Natural killer cell treated with Interleukin-12 subunit alpha and Interleukin-12 subunit beta and Interleukin-15 and Interleukin-18, amount 100 ng/mL, for 72 hours (primary cell): ENCODE measurements around the gene AADACL4. TPM values are rescaled to one million over a fixed set of nuclear protein-coding genes. Genes with fewer than 3 reads are reported as not detected.

Source experiments
- ATAC-seq, 2 donors: fragments of 150-1000 bp; cut with Tn5 transposase in 1 of 2; sonication (Bioruptor Pico), chemical (Tn5 transposase) in 1 of 2; 2 replicates each; pipeline ENCODE4 v1.10.0; 2021
- DNase-seq: peaks from one replicate; pipeline ENCODE4 v3.0.0; 2022; ENCODE audit warnings: low spot score
- H3K27ac Mint-ChIP-seq, 2 donors: 1 replicate in 1 of 2; 2 replicates in 1 of 2; pipeline ENCODE4 v1.8.0; 2022; ENCODE audit warnings: mixed read lengths in 2 of 2, mild to moderate bottlenecking in 1 of 2, moderate library complexity in 1 of 2
- H3K27me3 Mint-ChIP-seq, 2 donors: 1 replicate in 1 of 2; 2 replicates in 1 of 2; pipeline ENCODE4 v1.8.0; 2022; ENCODE audit warnings: mixed read lengths in 2 of 2
- H3K36me3 Mint-ChIP-seq: one replicate; pipeline ENCODE4 v1.8.0; 2022; ENCODE audit warnings: mixed read lengths
- H3K4me1 Mint-ChIP-seq, 2 donors: 1 replicate in 1 of 2; 2 replicates in 1 of 2; pipeline ENCODE4 v1.8.0; 2022; ENCODE audit warnings: low read depth in 2 of 2, mixed read lengths in 2 of 2, mild to moderate bottlenecking in 1 of 2
- H3K4me3 Mint-ChIP-seq: one replicate; pipeline ENCODE4 v1.8.0; 2022; ENCODE audit warnings: mixed read lengths
- H3K9me3 Mint-ChIP-seq: 2 replicates; pipeline ENCODE4 v1.8.0; 2022; ENCODE audit warnings: mixed read lengths
- total RNA-seq, 2 donors: library from RNA; stranded (reverse); gene quantifications; one replicate each; pipeline ENCODE4 v1.2.3, GENCODE V29; 2022

The AADACL4 gene
- total RNA-seq, 2 donors from 2014 or later = not detected

DNA sequence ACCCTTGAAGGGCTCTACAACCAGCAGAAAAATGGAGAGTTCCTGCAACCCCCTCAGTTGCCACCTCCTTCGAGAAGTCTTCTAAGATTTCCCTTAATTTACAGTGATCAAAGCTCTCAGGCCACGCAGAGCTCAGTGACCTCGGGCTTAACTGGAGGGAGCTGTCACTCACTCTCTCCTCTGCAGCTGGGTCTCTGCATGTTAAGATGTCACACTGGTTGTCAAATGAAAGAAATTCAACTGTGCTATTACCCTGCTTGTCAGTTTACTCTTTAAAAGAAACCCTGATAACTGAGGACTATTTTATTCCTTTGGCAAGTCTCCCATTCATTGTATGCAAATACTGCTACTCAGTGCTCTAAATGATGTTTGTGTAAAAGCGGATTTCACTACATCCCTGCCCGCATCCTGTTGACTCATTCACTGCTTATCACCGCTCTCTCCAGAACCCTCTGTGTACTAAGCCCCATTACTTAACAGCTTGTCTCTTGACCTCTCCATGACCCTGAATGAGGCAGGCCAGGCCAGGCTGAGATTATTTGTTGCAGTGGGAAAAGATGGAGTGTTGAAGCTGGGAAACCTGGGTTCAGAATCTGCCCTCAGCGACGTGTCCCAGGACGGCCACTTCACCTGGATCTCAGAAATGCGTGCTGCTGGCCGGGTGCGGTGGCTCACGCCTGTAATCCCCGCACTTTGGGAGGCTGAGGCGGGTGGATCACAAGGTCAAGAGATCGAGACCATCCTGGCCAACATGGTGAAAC is 39.6 kb upstream of the AADACL4 start:
- DNase-seq (peak; percentile 86), ATAC-seq (peak; percentile 97)
- peaks cover 10% of the 10 kb centered on the region for H3K36me3 Mint-ChIP-seq
- H3K27ac Mint-ChIP-seq = peak overlapping the region; percentile 97 to 98
- no peaks in the 10 kb centered on the region for H3K9me3 Mint-ChIP-seq
- no peaks in the 10 kb centered on the region for H3K27me3 Mint-ChIP-seq
- peaks cover 62 to 68% of the 10 kb centered on the region in 2 donors for H3K4me1 Mint-ChIP-seq
- peak overlapping the region; percentile 83 for H3K4me3 Mint-ChIP-seq

DNA sequence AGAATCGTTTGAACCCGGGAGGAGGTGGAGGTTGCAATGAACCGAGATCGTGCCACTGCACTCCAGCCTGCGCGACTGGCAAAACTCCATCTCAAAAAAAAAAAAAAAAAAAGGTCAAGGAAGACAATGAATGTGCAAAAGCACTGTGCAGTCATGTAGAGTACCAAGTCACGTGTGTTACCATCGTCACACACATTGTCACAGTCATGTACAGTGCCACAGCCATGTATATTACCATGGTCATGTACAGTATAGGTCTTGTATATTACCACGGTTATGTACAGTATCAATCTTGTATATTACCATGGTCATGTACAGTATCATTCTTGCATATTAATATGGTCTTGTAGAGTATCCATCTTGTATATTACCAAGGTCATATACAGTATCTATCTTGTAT is 38.9 kb upstream of the AADACL4 start:
- Mint-ChIP-seq H3K4me1 (peaks cover 55 to 67% of the 10 kb centered on the region in 2 donors), H3K9me3 (no peaks in the 10 kb centered on the region), H3K4me3 (no peak overlapping the region), H3K27me3 (no peaks in the 10 kb centered on the region), H3K36me3 (peaks cover 10% of the 10 kb centered on the region), H3K27ac (peak overlapping the region; percentile 97 to 98)
- no peak for ATAC-seq
- DNase-seq = no peak

DNA sequence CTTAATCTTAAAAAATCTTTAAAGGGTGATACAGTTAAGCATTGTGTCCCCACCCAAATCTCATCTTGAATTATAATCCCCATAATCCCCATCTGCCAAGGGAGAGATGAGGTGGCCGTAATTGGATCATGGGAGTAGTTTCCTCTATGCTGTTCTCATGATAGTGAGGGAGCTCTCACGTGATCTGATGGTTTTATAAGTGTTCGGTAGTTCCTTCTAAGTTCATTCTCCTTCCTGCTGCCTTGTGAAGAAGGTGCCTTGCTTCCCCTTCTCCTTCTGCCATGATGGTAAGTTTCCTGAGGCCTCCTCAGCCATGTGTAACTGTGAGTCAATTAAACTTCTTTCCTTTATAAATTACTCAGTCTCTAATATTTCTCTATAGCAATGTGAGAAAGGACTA is 36.6 kb upstream of the AADACL4 start:
- H3K36me3 Mint-ChIP-seq = peaks cover 25% of the 10 kb centered on the region
- ATAC-seq = no peak
- H3K4me3 Mint-ChIP-seq = no peak overlapping the region
- DNase-seq = no peak
- peak overlapping the region in 1 of 2 donors; percentile 44 for H3K27ac Mint-ChIP-seq
- no peaks in the 10 kb centered on the region for H3K27me3 Mint-ChIP-seq
- H3K4me1 Mint-ChIP-seq = peaks cover 51 to 66% of the 10 kb centered on the region in 2 donors
- no peaks in the 10 kb centered on the region for H3K9me3 Mint-ChIP-seq

DNA sequence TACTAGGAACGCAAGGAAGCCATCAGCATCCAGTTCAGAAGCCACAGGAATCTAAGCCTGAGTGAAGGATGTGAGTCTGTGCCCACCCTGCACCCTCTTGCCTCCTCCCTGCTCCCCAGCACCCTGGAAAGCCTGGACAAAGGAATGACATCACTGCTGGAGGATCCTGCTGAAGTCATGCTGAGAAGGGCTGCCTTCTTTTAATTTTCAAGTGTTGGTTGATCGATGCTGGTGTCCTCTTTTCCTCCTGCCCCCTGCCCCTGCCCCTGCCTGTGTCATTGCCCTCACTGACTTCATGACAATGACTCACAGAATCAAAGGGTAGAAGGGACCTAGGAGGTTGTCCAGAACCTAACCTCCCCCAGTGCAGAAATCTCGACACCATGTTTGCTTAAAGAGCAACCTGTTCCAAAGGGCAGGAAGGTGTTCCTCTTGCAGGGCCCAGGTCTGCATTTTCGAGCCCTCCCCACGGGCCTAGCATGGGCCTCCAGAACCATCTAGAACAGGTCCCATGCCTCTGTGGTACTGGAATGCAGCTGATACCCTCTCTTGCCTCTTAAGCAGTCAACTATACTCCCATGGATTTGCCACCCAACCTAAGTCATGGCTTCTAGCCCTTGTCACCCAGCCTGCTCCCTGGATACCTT is 35.5 kb upstream of the AADACL4 start:
- ATAC-seq = no peak
- Mint-ChIP-seq H3K27me3 (no peaks in the 10 kb centered on the region), H3K4me1 (peaks cover 56 to 69% of the 10 kb centered on the region in 2 donors), H3K27ac (peak overlapping the region in 1 of 2 donors; percentile 64), H3K4me3 (no peak overlapping the region), H3K9me3 (no peaks in the 10 kb centered on the region), H3K36me3 (peaks cover 30% of the 10 kb centered on the region)
- DNase-seq = no peak

DNA sequence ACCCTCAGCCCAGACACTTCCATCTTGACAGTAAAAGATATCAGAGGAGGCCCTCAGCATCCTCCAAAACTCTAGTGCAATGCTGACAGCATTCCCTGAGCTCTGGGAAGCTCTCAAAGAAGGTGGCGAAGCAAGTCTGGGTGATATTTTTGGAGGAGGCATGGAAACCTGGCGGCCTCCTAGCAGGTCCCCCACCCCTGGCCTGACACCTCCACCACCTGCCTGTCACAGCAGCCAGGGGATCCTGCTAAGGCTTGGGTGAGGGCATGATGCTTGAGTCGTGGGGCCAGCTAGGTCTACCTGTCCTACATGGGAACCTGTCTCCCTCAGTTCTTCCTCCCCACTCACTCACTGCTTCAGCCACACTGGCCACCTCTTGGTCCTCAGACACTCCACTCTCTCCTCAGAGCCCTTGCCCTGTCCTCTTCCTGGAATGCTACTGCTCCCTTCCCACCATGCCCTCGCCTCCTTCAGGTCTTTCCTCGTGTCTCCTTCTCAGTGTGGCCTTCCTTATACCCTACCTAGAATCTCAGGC is 34.3 kb upstream of the AADACL4 start:
- Mint-ChIP-seq H3K36me3 (peaks cover 30% of the 10 kb centered on the region), H3K4me1 (peaks cover 53 to 67% of the 10 kb centered on the region in 2 donors), H3K27me3 (no peaks in the 10 kb centered on the region), H3K4me3 (no peak overlapping the region), H3K27ac (peak overlapping the region; percentile 52 to 64), H3K9me3 (no peaks in the 10 kb centered on the region)
- DNase-seq (no peak), ATAC-seq (peak in 1 of 2 donors; percentile 41)

DNA sequence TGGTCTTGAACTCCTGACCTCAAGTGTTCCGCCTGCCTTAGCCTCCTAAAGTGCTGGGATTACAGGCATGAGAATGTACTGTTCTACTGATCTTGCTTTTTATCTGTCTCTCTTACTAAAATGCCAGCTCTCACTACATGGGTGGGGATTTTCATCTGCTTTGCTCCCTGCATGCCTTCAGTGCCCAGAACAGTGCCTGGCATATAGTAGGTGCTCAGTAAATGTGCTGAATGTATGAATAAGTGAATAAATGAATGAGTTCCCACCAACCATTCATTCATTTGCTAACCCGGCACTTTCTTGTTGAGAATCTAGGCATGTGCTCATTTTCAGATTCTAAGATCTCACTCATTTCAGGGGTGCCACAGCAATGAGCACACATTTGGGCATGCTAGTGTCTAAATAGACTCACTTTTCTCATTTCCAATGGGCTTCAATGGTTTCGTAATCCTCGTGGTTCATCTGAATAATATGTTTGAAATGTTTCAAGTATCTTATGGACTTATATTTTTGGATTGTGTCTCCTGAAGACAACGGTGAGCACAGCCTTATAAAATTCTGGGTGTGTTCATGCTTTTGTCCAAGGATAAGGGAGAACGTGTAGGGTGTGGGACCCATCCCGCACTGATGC is 33.5 kb upstream of the AADACL4 start:
- Mint-ChIP-seq H3K27ac (peak overlapping the region; percentile 52 to 64), H3K4me3 (no peak overlapping the region), H3K27me3 (no peaks in the 10 kb centered on the region), H3K9me3 (no peaks in the 10 kb centered on the region), H3K4me1 (peaks cover 58 to 72% of the 10 kb centered on the region in 2 donors), H3K36me3 (peaks cover 30% of the 10 kb centered on the region)
- ATAC-seq (no peak), DNase-seq (no peak)

DNA sequence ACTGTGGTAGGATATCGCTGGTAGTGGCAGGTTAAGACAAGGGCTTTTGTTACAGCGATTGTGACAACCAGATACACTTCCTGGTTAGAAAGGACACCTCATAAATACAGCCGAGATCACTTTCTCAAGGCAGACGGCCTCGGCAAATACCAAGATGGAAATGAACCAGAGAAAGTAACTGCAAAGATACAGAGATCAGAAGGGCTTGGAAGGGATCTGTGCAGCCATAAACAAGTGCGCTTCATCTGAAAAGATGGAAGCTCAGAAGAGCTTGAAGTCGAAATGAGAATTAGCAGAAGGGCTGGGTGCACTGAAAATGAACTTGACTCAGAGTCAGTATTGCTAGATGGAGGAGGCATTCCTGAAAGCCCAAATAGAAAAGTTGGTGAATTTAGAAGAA is 32.9 kb upstream of the AADACL4 start:
- ATAC-seq = no peak
- Mint-ChIP-seq H3K27me3 (no peaks in the 10 kb centered on the region), H3K4me3 (no peak overlapping the region), H3K27ac (peak overlapping the region; percentile 52 to 64), H3K36me3 (peaks cover 30% of the 10 kb centered on the region), H3K9me3 (no peaks in the 10 kb centered on the region), H3K4me1 (peaks cover 63 to 74% of the 10 kb centered on the region in 2 donors)
- DNase-seq = no peak

DNA sequence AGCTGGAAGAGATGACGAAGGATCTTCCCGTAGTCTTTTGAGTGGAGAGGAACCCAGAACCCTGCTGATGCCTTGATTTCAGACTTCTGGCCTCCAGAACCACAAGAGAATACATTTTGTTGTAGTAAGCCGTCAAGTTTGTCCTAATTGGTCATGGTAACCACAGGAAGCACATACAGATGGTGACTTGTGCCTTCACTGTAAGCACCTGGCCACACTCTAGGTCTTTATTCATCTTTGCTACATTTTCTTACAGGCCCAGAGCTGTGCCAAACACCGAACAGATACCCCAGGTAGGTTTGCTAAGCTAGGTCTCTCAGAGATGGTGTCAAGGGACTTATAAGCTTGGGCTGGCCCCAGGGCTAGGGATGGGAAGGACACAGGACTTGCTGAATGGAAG is 30.7 kb upstream of the AADACL4 start:
- no peaks in the 10 kb centered on the region for H3K9me3 Mint-ChIP-seq
- no peaks in the 10 kb centered on the region for H3K27me3 Mint-ChIP-seq
- ATAC-seq (no peak), DNase-seq (no peak)
- peak overlapping the region; percentile 17 to 96 for H3K27ac Mint-ChIP-seq
- H3K4me3 Mint-ChIP-seq = peak overlapping the region; percentile 1
- H3K36me3 Mint-ChIP-seq = peaks cover 24% of the 10 kb centered on the region
- H3K4me1 Mint-ChIP-seq = peaks cover 67 to 69% of the 10 kb centered on the region in 2 donors

DNA sequence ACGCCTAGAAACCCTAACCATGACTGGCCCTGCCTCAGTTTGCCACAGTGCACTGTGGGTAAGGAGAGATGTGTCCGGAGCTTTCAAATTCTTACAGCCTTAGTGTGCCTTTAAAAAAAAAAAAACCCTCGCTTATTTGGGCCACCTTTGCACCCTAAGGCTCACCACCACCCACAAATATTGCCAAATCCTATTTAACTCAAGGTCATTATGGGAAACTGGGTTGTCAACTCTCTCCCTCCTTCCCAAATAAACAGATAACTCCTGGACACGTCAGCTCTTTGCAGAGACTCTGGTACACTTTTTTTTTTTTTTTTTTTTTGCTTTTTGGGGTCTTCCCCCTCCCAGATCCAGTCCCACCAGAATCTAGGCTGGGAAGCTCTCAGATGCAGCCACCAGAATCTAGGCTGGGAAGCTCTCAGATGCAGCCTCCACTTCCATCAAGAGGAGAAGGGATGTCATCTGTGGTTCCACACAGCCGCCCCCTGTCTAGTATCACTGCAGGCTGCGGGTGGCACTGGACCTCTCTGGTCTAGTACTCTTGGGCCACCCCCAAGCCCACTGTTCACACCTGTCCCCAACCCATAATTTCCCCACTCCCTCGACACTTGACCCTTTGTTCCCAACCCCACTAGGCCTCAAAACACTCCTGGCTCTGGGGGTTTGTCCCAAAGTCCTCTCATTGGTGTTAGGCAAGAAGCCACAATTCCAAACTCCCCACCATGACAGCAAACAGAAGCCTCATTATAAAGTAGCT is 29.3 kb upstream of the AADACL4 start:
- peaks cover 23% of the 10 kb centered on the region for H3K36me3 Mint-ChIP-seq
- peak overlapping the region; percentile 82 to 96 for H3K27ac Mint-ChIP-seq
- no peak for ATAC-seq
- peak overlapping the region; percentile 89 for H3K4me3 Mint-ChIP-seq
- H3K27me3 Mint-ChIP-seq = no peaks in the 10 kb centered on the region
- DNase-seq = no peak
- no peaks in the 10 kb centered on the region for H3K9me3 Mint-ChIP-seq
- peaks cover 70 to 73% of the 10 kb centered on the region in 2 donors for H3K4me1 Mint-ChIP-seq

DNA sequence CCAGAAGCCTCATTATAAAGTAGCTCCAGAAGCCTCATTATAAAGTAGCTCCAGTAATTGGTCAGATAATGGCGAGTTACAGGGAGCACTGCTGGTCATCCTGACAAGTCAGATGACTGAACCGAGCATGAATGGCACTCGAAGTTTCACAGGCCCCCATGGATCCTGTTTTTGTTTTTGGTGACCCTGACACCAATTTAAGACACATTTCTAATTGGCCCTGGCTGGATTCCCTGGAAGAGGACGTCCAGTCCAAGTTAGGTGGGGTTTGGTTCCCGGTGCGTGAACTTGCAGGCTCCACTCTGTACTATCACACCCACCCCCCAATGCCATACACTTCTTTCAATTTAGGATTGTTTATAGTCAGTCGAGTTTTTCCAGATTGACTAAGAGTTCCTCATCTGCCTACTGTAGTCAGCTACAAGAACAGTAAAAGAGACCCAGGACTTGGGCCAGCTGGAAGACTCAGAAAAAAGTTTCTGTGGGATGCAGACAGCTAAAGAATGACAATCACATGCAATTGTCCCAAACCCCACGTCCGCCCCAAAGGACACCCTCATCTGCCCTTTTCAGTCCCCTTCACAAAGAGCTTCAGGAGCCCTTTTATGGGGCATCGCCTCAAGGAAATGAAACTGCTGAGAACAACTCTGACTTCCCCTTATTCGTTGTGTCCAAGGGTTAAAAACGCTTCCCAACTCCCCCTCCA is 28.6 kb upstream of the AADACL4 start:
- DNase-seq (no peak), ATAC-seq (no peak)
- Mint-ChIP-seq H3K4me3 (peak overlapping the region; percentile 89), H3K36me3 (peaks cover 22% of the 10 kb centered on the region), H3K4me1 (peaks cover 72 to 79% of the 10 kb centered on the region in 2 donors), H3K27ac (peak overlapping the region; percentile 82 to 96), H3K27me3 (no peaks in the 10 kb centered on the region), H3K9me3 (no peaks in the 10 kb centered on the region)

DNA sequence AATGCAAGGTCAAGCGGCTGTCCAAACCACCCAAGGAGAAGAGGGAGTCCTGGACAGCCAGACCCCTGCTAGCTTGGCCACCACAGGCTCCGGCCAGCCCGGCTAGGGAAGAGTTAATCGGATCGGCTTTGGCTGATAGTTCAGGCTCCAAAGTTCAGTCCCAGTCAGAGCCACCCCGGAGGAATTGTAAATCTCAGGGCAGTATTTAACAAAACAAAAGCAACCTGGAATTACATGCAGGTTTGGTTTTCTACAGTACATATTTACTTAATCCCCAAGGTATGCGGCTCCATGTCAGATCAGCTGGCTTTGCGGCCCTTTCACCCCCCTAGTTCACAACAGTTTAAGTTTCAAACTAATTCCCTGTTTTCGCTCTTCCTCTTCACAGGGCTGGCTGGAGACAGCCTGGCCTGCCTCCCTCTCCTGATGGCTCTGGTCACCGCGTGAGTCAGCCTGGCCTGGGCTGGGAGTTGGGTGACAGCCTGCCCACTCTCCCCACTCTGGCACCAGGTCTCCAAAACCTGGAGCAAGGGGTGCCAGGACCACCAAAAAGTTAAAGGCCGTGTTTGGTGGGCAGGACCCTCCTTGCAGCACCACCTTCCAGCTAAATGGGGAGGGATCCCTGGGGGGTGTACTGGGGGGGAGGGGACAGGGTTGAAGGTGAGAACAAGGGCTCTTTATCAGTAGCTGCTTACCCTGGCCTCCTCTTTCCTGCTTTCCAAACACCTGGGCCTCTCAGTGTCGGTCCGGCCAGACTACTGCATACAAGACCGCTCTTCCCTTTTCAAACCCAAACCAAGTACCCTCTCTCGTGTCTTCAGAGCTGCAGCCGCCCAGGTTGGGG is 27.8 kb upstream of the AADACL4 start:
- no peak for DNase-seq
- Mint-ChIP-seq H3K4me3 (peak overlapping the region; percentile 89), H3K9me3 (no peaks in the 10 kb centered on the region), H3K4me1 (peaks cover 70 to 79% of the 10 kb centered on the region in 2 donors), H3K27me3 (no peaks in the 10 kb centered on the region), H3K27ac (peak overlapping the region; percentile 82 to 96), H3K36me3 (peaks cover 14% of the 10 kb centered on the region)
- ATAC-seq = no peak

DNA sequence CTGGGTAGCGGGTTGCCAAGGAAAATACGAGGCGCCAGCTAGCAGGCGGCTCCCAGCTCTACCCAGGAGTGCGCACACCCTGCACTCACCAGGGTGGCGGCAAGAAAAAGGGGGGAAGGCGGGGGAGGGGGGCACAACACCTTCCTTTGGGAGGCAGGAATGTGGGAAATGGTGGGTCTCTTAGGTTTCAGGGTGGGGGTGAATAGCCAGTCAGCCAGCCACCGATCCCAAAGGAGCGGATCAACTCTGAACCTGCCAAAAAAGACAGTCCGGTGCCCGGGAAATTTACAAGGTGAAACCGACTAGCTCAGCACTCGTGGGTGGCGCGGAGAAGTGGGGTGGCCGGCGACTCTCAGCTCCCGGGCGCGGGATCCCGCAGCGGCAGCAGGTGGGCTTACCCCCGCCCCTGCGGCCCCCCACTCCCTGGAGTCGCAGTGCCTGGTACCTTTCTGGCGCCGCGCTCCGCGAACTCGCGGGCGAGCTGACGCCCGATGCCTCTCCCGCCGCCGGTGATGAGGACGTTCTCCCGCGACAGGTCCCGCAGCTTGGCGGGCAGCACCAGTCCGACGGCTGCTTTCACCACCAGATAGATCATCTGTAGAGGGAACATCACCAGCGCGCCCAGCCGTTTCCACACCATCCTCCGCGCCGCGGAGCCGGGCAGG is 27.0 kb upstream of the AADACL4 start:
- DNase-seq (no peak), ATAC-seq (no peak)
- Mint-ChIP-seq H3K27me3 (no peaks in the 10 kb centered on the region), H3K9me3 (no peaks in the 10 kb centered on the region), H3K36me3 (peaks cover 11% of the 10 kb centered on the region), H3K27ac (peak overlapping the region; percentile 82 to 96), H3K4me1 (peaks cover 69 to 75% of the 10 kb centered on the region in 2 donors), H3K4me3 (peak overlapping the region; percentile 89)
